ENCODE results near the gene RPL10A.

Gene RPL10A

DNA sequence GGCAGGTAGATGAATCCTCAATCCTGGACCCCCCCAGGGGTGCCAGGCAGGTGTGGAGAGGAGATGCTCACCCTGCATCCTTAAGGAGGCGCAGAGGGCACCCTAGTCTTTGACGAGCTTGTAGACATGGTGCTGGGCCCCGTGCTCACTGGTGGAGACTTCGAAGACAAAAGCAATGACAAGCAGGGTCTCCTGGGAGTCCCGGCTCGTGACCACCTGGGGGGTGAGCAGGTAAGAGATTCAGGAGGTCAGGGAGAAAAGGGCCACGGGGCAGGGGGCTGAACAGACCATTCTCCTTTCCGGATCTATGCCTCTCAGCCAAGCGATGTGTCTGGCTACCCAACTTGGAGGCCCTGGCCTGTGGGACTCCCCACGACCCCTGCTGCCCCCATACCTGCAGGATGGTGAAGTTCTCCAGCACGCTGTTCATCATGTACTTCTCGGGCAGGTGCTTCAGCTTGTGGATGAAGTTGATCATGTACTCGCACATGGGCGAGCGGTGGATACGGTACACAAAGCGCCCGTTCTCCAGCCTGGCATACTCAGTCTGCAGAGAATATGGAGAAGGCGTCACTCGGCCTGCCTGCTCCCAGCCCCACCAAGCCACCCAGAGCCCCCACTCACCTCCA, 6.9 kb downstream of the RPL10A start:
- no peaks in the 10 kb centered on the region for H3K27me3 ChIP-seq (ENCODE audit: control insufficient read depth in 2 of 2, insufficient read depth in 2 of 2, low read length in 2 of 2)
- peaks cover 7 to 8% of the 10 kb centered on the region in 2 donors for H3K4me1 ChIP-seq (ENCODE audit: control insufficient read depth in 2 of 2, insufficient read depth in 2 of 2, low read length in 2 of 2)
- no peak overlapping the region for H3K4me3 ChIP-seq (ENCODE audit: low read length in 2 of 2)
- no peak overlapping the region for H3K27ac ChIP-seq (ENCODE audit: low read depth in 2 of 2, low read length in 2 of 2)
- no peak overlapping the region for H3K9ac ChIP-seq (ENCODE audit: low read depth in 1 of 2, low read length in 2 of 2)
- peaks cover 29 to 38% of the 10 kb centered on the region in 2 donors for H3K36me3 ChIP-seq (ENCODE audit: control insufficient read depth in 2 of 2, insufficient read depth in 2 of 2, low read length in 2 of 2)
- H3K9me3 ChIP-seq (ENCODE audit: control insufficient read depth in 2 of 2, low read length in 2 of 2), result no peaks in the 10 kb centered on the region

DNA sequence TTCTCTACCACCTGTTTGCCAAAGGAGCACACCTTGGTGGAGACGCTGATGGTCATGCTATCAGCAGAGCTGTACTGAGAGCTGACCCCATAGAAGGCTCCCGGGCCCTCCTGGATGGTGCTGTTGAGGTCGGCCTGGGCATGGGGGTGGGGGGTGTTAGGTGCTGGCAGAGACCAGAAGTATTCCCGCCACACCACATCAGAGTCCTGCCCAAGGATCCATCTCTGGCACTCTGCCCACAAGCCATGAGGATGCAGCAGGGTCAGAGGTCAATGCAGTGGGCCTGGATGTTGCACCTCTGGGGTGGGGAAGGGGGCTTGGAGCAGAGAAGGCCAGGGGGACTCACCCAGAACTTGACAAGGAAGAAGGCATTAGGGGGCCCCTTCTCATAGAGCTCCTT, 7.4 kb downstream of the RPL10A start:
- Histone ChIP-seq H3K4me3 (ENCODE audit: low read length in 2 of 2) (no peak overlapping the region), H3K27me3 (ENCODE audit: control insufficient read depth in 2 of 2, insufficient read depth in 2 of 2, low read length in 2 of 2) (no peaks in the 10 kb centered on the region), H3K27ac (ENCODE audit: low read depth in 2 of 2, low read length in 2 of 2) (no peak overlapping the region), H3K4me1 (ENCODE audit: control insufficient read depth in 2 of 2, insufficient read depth in 2 of 2, low read length in 2 of 2) (peaks cover 1 to 4% of the 10 kb centered on the region in 2 donors), H3K9me3 (ENCODE audit: control insufficient read depth in 2 of 2, low read length in 2 of 2) (no peaks in the 10 kb centered on the region), H3K36me3 (ENCODE audit: control insufficient read depth in 2 of 2, insufficient read depth in 2 of 2, low read length in 2 of 2) (peaks cover 25 to 34% of the 10 kb centered on the region in 2 donors), H3K9ac (ENCODE audit: low read depth in 1 of 2, low read length in 2 of 2) (no peak overlapping the region)

- Histone ChIP-seq H3K36me3 (ENCODE audit: control insufficient read depth in 2 of 2, insufficient read depth in 2 of 2, low read length in 2 of 2) (peaks cover 27 to 29% of the 10 kb centered on the region in 2 donors), H3K27ac (ENCODE audit: low read depth in 2 of 2, low read length in 2 of 2) (no peak overlapping the region), H3K9me3 (ENCODE audit: control insufficient read depth in 2 of 2, low read length in 2 of 2) (no peaks in the 10 kb centered on the region), H3K4me1 (ENCODE audit: control insufficient read depth in 2 of 2, insufficient read depth in 2 of 2, low read length in 2 of 2) (peaks cover 0 to 3% of the 10 kb centered on the region in 2 donors), H3K27me3 (ENCODE audit: control insufficient read depth in 2 of 2, insufficient read depth in 2 of 2, low read length in 2 of 2) (no peaks in the 10 kb centered on the region), H3K9ac (ENCODE audit: low read depth in 1 of 2, low read length in 2 of 2) (no peak overlapping the region), H3K4me3 (ENCODE audit: low read length in 2 of 2) (no peak overlapping the region)
These were observed 7.8 kb downstream of the RPL10A start for GRCh38 chr6:35476004-35476403.

GRCh38 chr6:35477028-35477427, 8.8 kb downstream of the RPL10A start:
- no peaks in the 10 kb centered on the region for H3K27me3 ChIP-seq (ENCODE audit: control insufficient read depth in 2 of 2, insufficient read depth in 2 of 2, low read length in 2 of 2)
- H3K27ac ChIP-seq (ENCODE audit: low read depth in 2 of 2, low read length in 2 of 2), result no peak overlapping the region
- no peaks in the 10 kb centered on the region for H3K4me1 ChIP-seq (ENCODE audit: control insufficient read depth in 2 of 2, insufficient read depth in 2 of 2, low read length in 2 of 2)
- no peak overlapping the region for H3K9ac ChIP-seq (ENCODE audit: low read depth in 1 of 2, low read length in 2 of 2)
- no peak overlapping the region for H3K4me3 ChIP-seq (ENCODE audit: low read length in 2 of 2)
- H3K9me3 ChIP-seq (ENCODE audit: control insufficient read depth in 2 of 2, low read length in 2 of 2), result no peaks in the 10 kb centered on the region
- peaks cover 25 to 28% of the 10 kb centered on the region in 2 donors for H3K36me3 ChIP-seq (ENCODE audit: control insufficient read depth in 2 of 2, insufficient read depth in 2 of 2, low read length in 2 of 2)

- H3K36me3 ChIP-seq (ENCODE audit: control insufficient read depth in 2 of 2, insufficient read depth in 2 of 2, low read length in 2 of 2), result peaks cover 20 to 26% of the 10 kb centered on the region in 2 donors
- H3K4me1 ChIP-seq (ENCODE audit: control insufficient read depth in 2 of 2, insufficient read depth in 2 of 2, low read length in 2 of 2), result no peaks in the 10 kb centered on the region
- H3K27ac ChIP-seq (ENCODE audit: low read depth in 2 of 2, low read length in 2 of 2), result no peak overlapping the region
- no peaks in the 10 kb centered on the region for H3K9me3 ChIP-seq (ENCODE audit: control insufficient read depth in 2 of 2, low read length in 2 of 2)
- H3K9ac ChIP-seq (ENCODE audit: low read depth in 1 of 2, low read length in 2 of 2), result no peak overlapping the region
- H3K4me3 ChIP-seq (ENCODE audit: low read length in 2 of 2), result no peak overlapping the region
- H3K27me3 ChIP-seq (ENCODE audit: control insufficient read depth in 2 of 2, insufficient read depth in 2 of 2, low read length in 2 of 2), result no peaks in the 10 kb centered on the region
These were observed 9.5 kb downstream of the RPL10A start for GRCh38 chr6:35477551-35478179.

GRCh38 chr6:35478259-35478658, 10.1 kb downstream of the RPL10A start:
- H3K27me3 ChIP-seq (ENCODE audit: control insufficient read depth in 2 of 2, insufficient read depth in 2 of 2, low read length in 2 of 2), result no peaks in the 10 kb centered on the region
- no peak overlapping the region for H3K9ac ChIP-seq (ENCODE audit: low read depth in 1 of 2, low read length in 2 of 2)
- peaks cover 20 to 23% of the 10 kb centered on the region in 2 donors for H3K36me3 ChIP-seq (ENCODE audit: control insufficient read depth in 2 of 2, insufficient read depth in 2 of 2, low read length in 2 of 2)
- no peak overlapping the region for H3K4me3 ChIP-seq (ENCODE audit: low read length in 2 of 2)
- H3K4me1 ChIP-seq (ENCODE audit: control insufficient read depth in 2 of 2, insufficient read depth in 2 of 2, low read length in 2 of 2), result no peaks in the 10 kb centered on the region
- no peak overlapping the region for H3K27ac ChIP-seq (ENCODE audit: low read depth in 2 of 2, low read length in 2 of 2)
- no peaks in the 10 kb centered on the region for H3K9me3 ChIP-seq (ENCODE audit: control insufficient read depth in 2 of 2, low read length in 2 of 2)

DNA sequence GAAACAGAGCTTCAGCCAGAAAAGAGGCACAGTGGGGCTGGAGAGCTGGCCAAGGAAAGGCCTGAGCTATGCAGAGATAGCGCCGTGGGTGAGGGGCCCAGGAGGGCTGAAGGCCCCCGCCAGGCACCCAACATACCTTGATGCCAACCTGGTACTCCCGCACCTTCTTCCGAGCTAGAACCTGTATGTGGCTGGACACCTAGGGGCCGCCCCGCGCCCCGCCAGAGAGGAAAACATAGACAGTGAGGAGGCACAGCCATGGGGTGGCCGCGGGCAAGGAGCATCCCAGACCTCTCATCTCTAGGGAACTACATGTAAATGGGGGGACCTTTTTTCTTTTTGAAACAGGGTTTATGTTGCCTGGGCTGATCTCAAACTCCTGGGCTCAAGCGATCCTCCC, 12.0 kb downstream of the RPL10A start:
- Histone ChIP-seq H3K36me3 (ENCODE audit: control insufficient read depth in 2 of 2, insufficient read depth in 2 of 2, low read length in 2 of 2) (peaks cover 19 to 21% of the 10 kb centered on the region in 2 donors), H3K4me3 (ENCODE audit: low read length in 2 of 2) (no peak overlapping the region), H3K27me3 (ENCODE audit: control insufficient read depth in 2 of 2, insufficient read depth in 2 of 2, low read length in 2 of 2) (no peaks in the 10 kb centered on the region), H3K4me1 (ENCODE audit: control insufficient read depth in 2 of 2, insufficient read depth in 2 of 2, low read length in 2 of 2) (peaks cover 5 to 7% of the 10 kb centered on the region in 2 donors), H3K9ac (ENCODE audit: low read depth in 1 of 2, low read length in 2 of 2) (no peak overlapping the region), H3K9me3 (ENCODE audit: control insufficient read depth in 2 of 2, low read length in 2 of 2) (no peaks in the 10 kb centered on the region), H3K27ac (ENCODE audit: low read depth in 2 of 2, low read length in 2 of 2) (no peak overlapping the region)

DNA sequence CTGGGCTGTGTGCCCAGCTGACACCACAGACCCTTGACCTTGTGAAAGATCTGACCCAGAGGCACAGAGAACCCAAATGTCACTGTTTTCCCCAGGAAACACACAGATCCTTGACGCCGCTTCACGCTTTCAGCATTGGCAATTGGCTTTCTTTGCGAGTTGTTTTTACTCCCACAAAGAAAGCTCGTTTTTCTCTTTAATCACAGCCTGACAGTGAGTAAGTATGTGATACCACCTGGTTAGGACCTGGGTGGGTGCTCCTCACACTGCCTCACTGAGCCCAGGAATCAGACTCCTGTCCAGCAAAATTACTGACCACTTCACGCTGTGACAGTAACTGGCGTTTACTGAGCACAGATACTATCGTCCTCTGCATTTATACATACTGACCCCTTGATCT, 13.0 kb downstream of the RPL10A start:
- Histone ChIP-seq H3K27ac (ENCODE audit: low read depth in 2 of 2, low read length in 2 of 2) (no peak overlapping the region), H3K36me3 (ENCODE audit: control insufficient read depth in 2 of 2, insufficient read depth in 2 of 2, low read length in 2 of 2) (peaks cover 16 to 17% of the 10 kb centered on the region in 2 donors)

GRCh38 chr6:35483062-35483461, 14.9 kb downstream of the RPL10A start:
- Histone ChIP-seq H3K9ac (ENCODE audit: low read depth in 1 of 2, low read length in 2 of 2) (no peak overlapping the region), H3K27me3 (ENCODE audit: control insufficient read depth in 2 of 2, insufficient read depth in 2 of 2, low read length in 2 of 2) (no peaks in the 10 kb centered on the region), H3K4me3 (ENCODE audit: low read length in 2 of 2) (no peak overlapping the region), H3K9me3 (ENCODE audit: control insufficient read depth in 2 of 2, low read length in 2 of 2) (no peaks in the 10 kb centered on the region), H3K36me3 (ENCODE audit: control insufficient read depth in 2 of 2, insufficient read depth in 2 of 2, low read length in 2 of 2) (peaks cover 15% of the 10 kb centered on the region in 2 donors), H3K4me1 (ENCODE audit: control insufficient read depth in 2 of 2, insufficient read depth in 2 of 2, low read length in 2 of 2) (peaks cover 33 to 34% of the 10 kb centered on the region in 2 donors), H3K27ac (ENCODE audit: low read depth in 2 of 2, low read length in 2 of 2) (no peak overlapping the region)

More for the DNA sequence above, 13.0 kb downstream of the RPL10A start:
- no peak overlapping the region for H3K4me3 ChIP-seq (ENCODE audit: low read length in 2 of 2)
- H3K4me1 ChIP-seq (ENCODE audit: control insufficient read depth in 2 of 2, insufficient read depth in 2 of 2, low read length in 2 of 2), result peaks cover 15 to 16% of the 10 kb centered on the region in 2 donors
- no peaks in the 10 kb centered on the region for H3K27me3 ChIP-seq (ENCODE audit: control insufficient read depth in 2 of 2, insufficient read depth in 2 of 2, low read length in 2 of 2)
- H3K9ac ChIP-seq (ENCODE audit: low read depth in 1 of 2, low read length in 2 of 2), result no peak overlapping the region
- no peaks in the 10 kb centered on the region for H3K9me3 ChIP-seq (ENCODE audit: control insufficient read depth in 2 of 2, low read length in 2 of 2)

DNA sequence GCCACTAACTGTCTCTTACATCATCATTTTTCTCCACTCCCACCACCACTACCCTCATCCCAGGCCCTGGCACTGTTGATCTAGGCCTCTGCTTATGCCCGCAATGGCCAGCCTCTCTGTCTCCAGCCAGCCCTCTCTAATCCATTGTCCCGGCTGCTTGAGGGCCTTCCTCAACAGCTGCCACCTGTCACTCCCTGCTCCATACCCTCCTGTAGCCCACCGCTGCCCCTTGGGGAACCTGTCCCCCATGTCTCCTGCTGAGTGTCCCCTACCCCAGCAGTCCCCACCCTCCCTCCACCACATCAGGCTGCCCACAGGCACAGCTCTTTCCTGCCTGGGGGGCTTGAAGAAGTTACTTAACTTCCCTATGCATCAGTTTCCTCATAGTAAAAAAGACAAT, 15.3 kb downstream of the RPL10A start:
- Histone ChIP-seq H3K27me3 (ENCODE audit: control insufficient read depth in 2 of 2, insufficient read depth in 2 of 2, low read length in 2 of 2) (no peaks in the 10 kb centered on the region), H3K4me1 (ENCODE audit: control insufficient read depth in 2 of 2, insufficient read depth in 2 of 2, low read length in 2 of 2) (peaks cover 38% of the 10 kb centered on the region in 2 donors), H3K36me3 (ENCODE audit: control insufficient read depth in 2 of 2, insufficient read depth in 2 of 2, low read length in 2 of 2) (peaks cover 11 to 12% of the 10 kb centered on the region in 2 donors), H3K9me3 (ENCODE audit: control insufficient read depth in 2 of 2, low read length in 2 of 2) (no peaks in the 10 kb centered on the region), H3K9ac (ENCODE audit: low read depth in 1 of 2, low read length in 2 of 2) (no peak overlapping the region), H3K27ac (ENCODE audit: low read depth in 2 of 2, low read length in 2 of 2) (no peak overlapping the region), H3K4me3 (ENCODE audit: low read length in 2 of 2) (no peak overlapping the region)
